HEK293 (cell line): ENCODE results near the gene LHX4.

Source experiments
- CTCF ChIA-PET: fragments of 350-600 bp; formaldehyde crosslinking; extraction: SDS; loops from one replicate; lab custom pipeline; 2021; ENCODE audit warnings: antibody characterized with exemption; lab: Yijun Ruan, JAX
- POLR2A ChIA-PET: fragments of 300-600 bp; formaldehyde crosslinking; extraction: SDS; loops from one replicate; lab custom pipeline; 2020; ENCODE audit warnings: antibody characterized with exemption, inconsistent platforms; lab: Yijun Ruan, JAX
- H3K27ac ChIP-seq: fragments of 200-500 bp; sonication (Bioruptor generic); 2 replicates; pipeline ENCODE4 v1.5.1; 2014; ENCODE audit warnings: low read depth, low read length, control low read depth, inconsistent platforms; ENCODE audit errors: extremely low read depth
- H3K36me3 ChIP-seq, 2 experiments: fragments of 200-500 bp in 1 of 2; sonication (Bioruptor generic) in 1 of 2; 1 replicate in 1 of 2; 2 replicates in 1 of 2; pipeline ENCODE4 v1.5.1; 2014 to 2017; ENCODE audit warnings: inconsistent platforms in 2 of 2, low read length in 2 of 2; ENCODE audit not compliant: control insufficient read depth in 2 of 2, insufficient read depth in 1 of 2
- H3K4me1 ChIP-seq: fragments of 200-500 bp; sonication (Bioruptor generic); 2 replicates; pipeline ENCODE4 v1.5.1; 2014; ENCODE audit warnings: mild to moderate bottlenecking, low read length, inconsistent platforms; ENCODE audit not compliant: control insufficient read depth, insufficient read depth
- H3K4me3 ChIP-seq: 2 replicates; pipeline ENCODE4 v1.5.1; 2011; ENCODE audit warnings: low read depth, mild to moderate bottlenecking, control low read depth, low read length, moderate library complexity
- H3K9me3 ChIP-seq: fragments of 200-500 bp; sonication (Bioruptor generic); 2 replicates; pipeline ENCODE4 v1.5.1; 2014; ENCODE audit warnings: low read depth, low read length, inconsistent platforms; ENCODE audit not compliant: control insufficient read depth, insufficient read depth
- GLIS1 ChIP-seq: fragments of 450-650 bp; formaldehyde crosslinking; IDR thresholded peaks from 2 replicates; pipeline ENCODE4 v1.5.1; 2016; ENCODE audit warnings: missing biosample characterization, missing genetic modification characterization
- OSR2 ChIP-seq: fragments of 450-650 bp; formaldehyde crosslinking; IDR thresholded peaks from 2 replicates; pipeline ENCODE4 v1.5.1; 2016; ENCODE audit warnings: missing biosample characterization, missing genetic modification characterization
- SALL2 ChIP-seq: fragments of 450-650 bp; formaldehyde crosslinking; IDR thresholded peaks from 2 replicates; pipeline ENCODE4 v1.5.0; 2017; ENCODE audit warnings: missing biosample characterization, mild to moderate bottlenecking, missing genetic modification characterization, borderline replicate concordance
- SP7 ChIP-seq: fragments of 450-650 bp; formaldehyde crosslinking; IDR thresholded peaks from 2 replicates; pipeline ENCODE4 v1.5.1; 2016; ENCODE audit warnings: missing biosample characterization, missing genetic modification characterization
- WT1 ChIP-seq: fragments of 450-650 bp; formaldehyde crosslinking; IDR thresholded peaks from 2 replicates; pipeline ENCODE4 v1.5.1; 2016; ENCODE audit warnings: missing biosample characterization, missing genetic modification characterization
- ZEB2 ChIP-seq: fragments of 450-650 bp; formaldehyde crosslinking; IDR thresholded peaks from 2 replicates; pipeline ENCODE4 v1.5.1; 2016; ENCODE audit warnings: missing biosample characterization, missing genetic modification characterization
- ZIC2 ChIP-seq: fragments of 450-650 bp; formaldehyde crosslinking; IDR thresholded peaks from 2 replicates; pipeline ENCODE4 v1.5.1; 2016; ENCODE audit warnings: missing biosample characterization, missing genetic modification characterization
- ZNF138 ChIP-seq: fragments of 450-650 bp; formaldehyde crosslinking; IDR thresholded peaks from 2 replicates; pipeline ENCODE4 v1.5.1; 2016; ENCODE audit warnings: missing biosample characterization, missing genetic modification characterization, borderline replicate concordance
- ZNF157 ChIP-seq: fragments of 450-650 bp; formaldehyde crosslinking; IDR thresholded peaks from 2 replicates; pipeline ENCODE4 v1.5.1; 2016; ENCODE audit warnings: missing biosample characterization, missing genetic modification characterization
- ZNF18 ChIP-seq: fragments of 450-650 bp; formaldehyde crosslinking; IDR thresholded peaks from 2 replicates; pipeline ENCODE4 v1.5.1; 2016; ENCODE audit warnings: missing biosample characterization, missing genetic modification characterization
- ZNF223 ChIP-seq: fragments of 450-650 bp; formaldehyde crosslinking; IDR thresholded peaks from 2 replicates; pipeline ENCODE4 v1.5.1; 2016; ENCODE audit warnings: missing biosample characterization, missing genetic modification characterization
- ZNF23 ChIP-seq: fragments of 450-650 bp; formaldehyde crosslinking; IDR thresholded peaks from 2 replicates; pipeline ENCODE4 v1.5.1; 2016; ENCODE audit warnings: missing biosample characterization, missing genetic modification characterization, borderline replicate concordance
- ZNF341 ChIP-seq: fragments of 450-650 bp; formaldehyde crosslinking; IDR thresholded peaks from 2 replicates; pipeline ENCODE4; 2016; ENCODE audit warnings: low read depth, missing biosample characterization, missing genetic modification characterization
- ZNF366 ChIP-seq: fragments of 450-650 bp; formaldehyde crosslinking; conservative IDR thresholded peaks from 2 replicates; pipeline ENCODE4 v1.5.1; 2016; ENCODE audit warnings: missing biosample characterization, missing genetic modification characterization
- ZNF449 ChIP-seq: fragments of 450-650 bp; formaldehyde crosslinking; IDR thresholded peaks from 2 replicates; pipeline ENCODE4 v1.5.1; 2017; ENCODE audit warnings: missing biosample characterization, mild to moderate bottlenecking, missing genetic modification characterization, moderate library complexity
- ZNF585B ChIP-seq: fragments of 450-650 bp; formaldehyde crosslinking; IDR thresholded peaks from 2 replicates; pipeline ENCODE4 v1.5.1; 2016; ENCODE audit warnings: missing biosample characterization, missing genetic modification characterization
- ZSCAN23 ChIP-seq: fragments of 450-650 bp; formaldehyde crosslinking; IDR thresholded peaks from 2 replicates; pipeline ENCODE4 v1.5.1; 2016; ENCODE audit warnings: missing biosample characterization, missing genetic modification characterization
- ZXDB ChIP-seq: fragments of 450-650 bp; formaldehyde crosslinking; IDR thresholded peaks from 2 replicates; pipeline ENCODE4 v1.5.1; 2016; ENCODE audit warnings: missing biosample characterization, missing genetic modification characterization
- TF ChIP-seq, protein P1 (sequence below): fragments of 450-650 bp; formaldehyde crosslinking; IDR thresholded peaks from 2 replicates; pipeline ENCODE4 v1.5.1; 2016; ENCODE audit warnings: missing biosample characterization, missing genetic modification characterization, low read depth
- TF ChIP-seq, protein P2 (sequence below): fragments of 450-650 bp; formaldehyde crosslinking; IDR thresholded peaks from 2 replicates; pipeline ENCODE4 v1.5.1; 2016; ENCODE audit warnings: missing biosample characterization, missing genetic modification characterization
- TF ChIP-seq, protein P3 (sequence below): fragments of 450-650 bp; formaldehyde crosslinking; IDR thresholded peaks from 2 replicates; pipeline ENCODE4 v1.5.1; 2016; ENCODE audit warnings: missing biosample characterization, missing genetic modification characterization

Gene LHX4

GRCh38 chr1:180255536-180256340, 25.7 kb downstream of the LHX4 start:
- H3K9me3 ChIP-seq = no peaks in the 10 kb centered on the region
- H3K36me3 ChIP-seq = no peaks in the 10 kb centered on the region
- ChIA-PET POLR2A (no interaction called here), CTCF (interaction anchor here (1.1 to 2.2 kb wide), 2 partner anchors 24 to 161 kb away, joined by 3 to 10 read pairs; no protein-coding TSS in a partner anchor)
- peak; percentile 93 for TF ChIP-seq SP7
- no peak for TF ChIP-seq ZNF366
- TF ChIP-seq ZNF585B (tag by site-specific recombination) = no peak
- peak; percentile 63; the same call in 1 of the 2 replicates for TF ChIP-seq WT1
- TF ChIP-seq, protein P1, sequence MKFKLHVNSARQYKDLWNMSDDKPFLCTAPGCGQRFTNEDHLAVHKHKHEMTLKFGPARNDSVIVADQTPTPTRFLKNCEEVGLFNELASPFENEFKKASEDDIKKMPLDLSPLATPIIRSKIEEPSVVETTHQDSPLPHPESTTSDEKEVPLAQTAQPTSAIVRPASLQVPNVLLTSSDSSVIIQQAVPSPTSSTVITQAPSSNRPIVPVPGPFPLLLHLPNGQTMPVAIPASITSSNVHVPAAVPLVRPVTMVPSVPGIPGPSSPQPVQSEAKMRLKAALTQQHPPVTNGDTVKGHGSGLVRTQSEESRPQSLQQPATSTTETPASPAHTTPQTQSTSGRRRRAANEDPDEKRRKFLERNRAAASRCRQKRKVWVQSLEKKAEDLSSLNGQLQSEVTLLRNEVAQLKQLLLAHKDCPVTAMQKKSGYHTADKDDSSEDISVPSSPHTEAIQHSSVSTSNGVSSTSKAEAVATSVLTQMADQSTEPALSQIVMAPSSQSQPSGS (tag by site-specific recombination) = no peak
- TF ChIP-seq ZNF157 = no peak
- TF ChIP-seq, protein P2, sequence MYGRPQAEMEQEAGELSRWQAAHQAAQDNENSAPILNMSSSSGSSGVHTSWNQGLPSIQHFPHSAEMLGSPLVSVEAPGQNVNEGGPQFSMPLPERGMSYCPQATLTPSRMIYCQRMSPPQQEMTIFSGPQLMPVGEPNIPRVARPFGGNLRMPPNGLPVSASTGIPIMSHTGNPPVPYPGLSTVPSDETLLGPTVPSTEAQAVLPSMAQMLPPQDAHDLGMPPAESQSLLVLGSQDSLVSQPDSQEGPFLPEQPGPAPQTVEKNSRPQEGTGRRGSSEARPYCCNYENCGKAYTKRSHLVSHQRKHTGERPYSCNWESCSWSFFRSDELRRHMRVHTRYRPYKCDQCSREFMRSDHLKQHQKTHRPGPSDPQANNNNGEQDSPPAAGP (tag by site-specific recombination) = peak; percentile 48; the same call in 1 of the 2 replicates
- TF ChIP-seq ZNF449 (tag by site-specific recombination) = no peak
- TF ChIP-seq ZSCAN23 (tag by site-specific recombination) = no peak
- no peak for TF ChIP-seq ZXDB (tag by site-specific recombination)
- no peak for TF ChIP-seq ZNF23
- TF ChIP-seq ZIC2 = peak; percentile 58
- TF ChIP-seq ZNF138 (tag by site-specific recombination) = no peak
- TF ChIP-seq, protein P3, sequence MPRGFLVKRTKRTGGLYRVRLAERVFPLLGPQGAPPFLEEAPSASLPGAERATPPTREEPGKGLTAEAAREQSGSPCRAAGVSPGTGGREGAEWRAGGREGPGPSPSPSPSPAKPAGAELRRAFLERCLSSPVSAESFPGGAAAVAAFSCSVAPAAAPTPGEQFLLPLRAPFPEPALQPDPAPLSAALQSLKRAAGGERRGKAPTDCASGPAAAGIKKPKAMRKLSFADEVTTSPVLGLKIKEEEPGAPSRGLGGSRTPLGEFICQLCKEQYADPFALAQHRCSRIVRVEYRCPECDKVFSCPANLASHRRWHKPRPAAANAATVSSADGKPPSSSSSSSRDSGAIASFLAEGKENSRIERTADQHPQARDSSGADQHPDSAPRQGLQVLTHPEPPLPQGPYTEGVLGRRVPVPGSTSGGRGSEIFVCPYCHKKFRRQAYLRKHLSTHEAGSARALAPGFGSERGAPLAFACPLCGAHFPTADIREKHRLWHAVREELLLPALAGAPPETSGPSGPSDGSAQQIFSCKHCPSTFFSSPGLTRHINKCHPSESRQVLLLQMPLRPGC (tag by site-specific recombination) = no peak
- peak; percentile 38; the same call in 1 of the 2 replicates for TF ChIP-seq ZNF341 (tag by site-specific recombination)
- no peak for TF ChIP-seq SALL2 (tag by site-specific recombination)
- 0 out of 2 replicates have a peak, but pooled peaks have one; percentile 53 for TF ChIP-seq ZEB2
- peak; percentile 25; the same call in 1 of the 2 replicates for TF ChIP-seq OSR2 (tag by site-specific recombination)
- peak; percentile 45; the same call in 1 of the 2 replicates for TF ChIP-seq ZNF223 (tag by site-specific recombination)
- peak; percentile 45; the same call in 1 of the 2 replicates for TF ChIP-seq ZNF18
- peak; percentile 95 for TF ChIP-seq GLIS1 (tag by site-specific recombination)
- H3K27ac ChIP-seq = no peak overlapping the region
- no peak overlapping the region for H3K4me3 ChIP-seq
- no peaks in the 10 kb centered on the region for H3K4me1 ChIP-seq
